GM18951 (cell line): ENCODE measurements around the gene SAMD11.
"Not testable (repeated sequence)": the region's sequence is repeated elsewhere in the genome, so short reads cannot be mapped to it uniquely, and the experiment has no call there.

ENCODE experiments used
- POLR2A ChIP-seq: IDR thresholded peaks from 4 replicates; pipeline ENCODE4 v1.6.1; 2011; ENCODE audit warnings: mild to moderate bottlenecking; ENCODE audit not compliant: insufficient read length, insufficient read depth; ENCODE audit errors: extremely low read depth
- in situ Hi-C: fragments of 300-500 bp; cut with MboI; formaldehyde crosslinking; loops from one replicate; pipeline ENCODE4 v1.12.0; 2022; ENCODE audit warnings: low sequenced_read_pairs, mixed read lengths, inconsistent platforms; ENCODE audit not compliant: unreplicated experiment

The SAMD11 gene

GRCh38 chr1:978069-978834, 54.5 kb downstream of the SAMD11 start:
- TF ChIP-seq POLR2A = no peak
- in situ Hi-C loops = no loop called here

GRCh38 chr1:978835-979743, 55.4 kb downstream of the SAMD11 start:
- in situ Hi-C loops = no loop called here
- no peak for TF ChIP-seq POLR2A

- no peak for TF ChIP-seq POLR2A
- in situ Hi-C loops = no loop called here
Measured at GRCh38 chr1:979744-980072, 56.0 kb downstream of the SAMD11 start.

- no peak for TF ChIP-seq POLR2A
- in situ Hi-C loops = no loop called here
Measured at GRCh38 chr1:980137-980571, 56.4 kb downstream of the SAMD11 start.

GRCh38 chr1:980602-981395, 57.1 kb downstream of the SAMD11 start:
- TF ChIP-seq POLR2A = no peak
- in situ Hi-C loops = no loop called here

GRCh38 chr1:981491-981954, 57.8 kb downstream of the SAMD11 start:
- no peak for TF ChIP-seq POLR2A
- in situ Hi-C loops = no loop called here

GRCh38 chr1:981955-982558, 58.3 kb downstream of the SAMD11 start, which contains the start of gene PERM1:
Gene PERM1, minus strand, starts transcription at chr1:982093. Its CDS starts 1,064 bp downstream, at chr1:981029.
- in situ Hi-C loops = no loop called here
- TF ChIP-seq POLR2A = no peak

GRCh38 chr1:982765-983436, 59.2 kb downstream of the SAMD11 start:
- no peak for TF ChIP-seq POLR2A
- in situ Hi-C loops = no loop called here

GRCh38 chr1:983798-984475, 60.2 kb downstream of the SAMD11 start:
- no peak for TF ChIP-seq POLR2A
- in situ Hi-C loops = no loop called here

- no peak for TF ChIP-seq POLR2A
- in situ Hi-C loops = no loop called here
Measured at GRCh38 chr1:984476-984814, 60.7 kb downstream of the SAMD11 start.

- in situ Hi-C loops = no loop called here
- no peak for TF ChIP-seq POLR2A
Measured at GRCh38 chr1:985126-985525, 61.4 kb downstream of the SAMD11 start.

GRCh38 chr1:988061-988460, 64.3 kb downstream of the SAMD11 start:
- in situ Hi-C loops = not testable (repeated sequence)

- in situ Hi-C loops = not testable (repeated sequence)
Measured at GRCh38 chr1:991275-991674, 67.6 kb downstream of the SAMD11 start.
